Astrocyte of the spinal cord (primary cell): Measurements from ENCODE around the gene CCNE1.
"Not testable (repeated sequence)": the region's sequence is repeated elsewhere in the genome, so short reads cannot be mapped to it uniquely, and the experiment has no call there.

Source experiments
- DNase-seq: peaks from one replicate; pipeline ENCODE4 v3.0.0; 2011; ENCODE audit warnings: low read depth, low spot score
- H3K4me3 ChIP-seq: 2 replicates; pipeline ENCODE4 v1.5.1; 2011; ENCODE audit warnings: low read depth, mild to moderate bottlenecking, low read length, moderate library complexity
- in situ Hi-C: cut with HindIII; loops from 2 replicates; pipeline ENCODE4 v1.10.0; 2017; ENCODE audit warnings: low sequenced_read_pairs
- TF ChIP-seq, protein P1 (sequence below): IDR thresholded peaks from 2 replicates; pipeline ENCODE4 v1.5.1; 2012; ENCODE audit warnings: low read depth, mild to moderate bottlenecking, low read length, inconsistent platforms

Gene CCNE1

DNA sequence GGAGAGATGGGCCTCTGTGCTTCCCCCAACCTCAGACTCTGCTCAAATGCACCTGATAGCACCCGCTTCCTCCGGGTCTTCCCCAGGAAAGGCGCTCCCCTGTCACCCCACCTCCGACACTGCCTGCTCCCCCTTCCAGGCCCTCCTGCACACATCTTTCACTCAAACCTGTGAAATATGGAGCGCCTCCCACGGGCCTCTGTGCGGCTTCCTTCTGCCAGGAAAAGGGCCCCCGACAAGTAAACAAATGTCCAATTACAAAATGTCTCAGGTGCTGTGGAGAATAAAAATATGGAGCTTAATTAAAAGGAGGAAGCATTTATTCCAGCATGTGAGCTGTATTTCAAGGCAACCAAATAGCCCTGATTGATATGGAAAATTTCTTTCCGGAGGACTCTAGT, 15.6 kb upstream of the CCNE1 start:
- in situ Hi-C loops, result no loop called here
- DNase-seq, result no peak
- TF ChIP-seq, protein P1, sequence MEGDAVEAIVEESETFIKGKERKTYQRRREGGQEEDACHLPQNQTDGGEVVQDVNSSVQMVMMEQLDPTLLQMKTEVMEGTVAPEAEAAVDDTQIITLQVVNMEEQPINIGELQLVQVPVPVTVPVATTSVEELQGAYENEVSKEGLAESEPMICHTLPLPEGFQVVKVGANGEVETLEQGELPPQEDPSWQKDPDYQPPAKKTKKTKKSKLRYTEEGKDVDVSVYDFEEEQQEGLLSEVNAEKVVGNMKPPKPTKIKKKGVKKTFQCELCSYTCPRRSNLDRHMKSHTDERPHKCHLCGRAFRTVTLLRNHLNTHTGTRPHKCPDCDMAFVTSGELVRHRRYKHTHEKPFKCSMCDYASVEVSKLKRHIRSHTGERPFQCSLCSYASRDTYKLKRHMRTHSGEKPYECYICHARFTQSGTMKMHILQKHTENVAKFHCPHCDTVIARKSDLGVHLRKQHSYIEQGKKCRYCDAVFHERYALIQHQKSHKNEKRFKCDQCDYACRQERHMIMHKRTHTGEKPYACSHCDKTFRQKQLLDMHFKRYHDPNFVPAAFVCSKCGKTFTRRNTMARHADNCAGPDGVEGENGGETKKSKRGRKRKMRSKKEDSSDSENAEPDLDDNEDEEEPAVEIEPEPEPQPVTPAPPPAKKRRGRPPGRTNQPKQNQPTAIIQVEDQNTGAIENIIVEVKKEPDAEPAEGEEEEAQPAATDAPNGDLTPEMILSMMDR, result no peak
- no peak overlapping the region for H3K4me3 ChIP-seq

DNA sequence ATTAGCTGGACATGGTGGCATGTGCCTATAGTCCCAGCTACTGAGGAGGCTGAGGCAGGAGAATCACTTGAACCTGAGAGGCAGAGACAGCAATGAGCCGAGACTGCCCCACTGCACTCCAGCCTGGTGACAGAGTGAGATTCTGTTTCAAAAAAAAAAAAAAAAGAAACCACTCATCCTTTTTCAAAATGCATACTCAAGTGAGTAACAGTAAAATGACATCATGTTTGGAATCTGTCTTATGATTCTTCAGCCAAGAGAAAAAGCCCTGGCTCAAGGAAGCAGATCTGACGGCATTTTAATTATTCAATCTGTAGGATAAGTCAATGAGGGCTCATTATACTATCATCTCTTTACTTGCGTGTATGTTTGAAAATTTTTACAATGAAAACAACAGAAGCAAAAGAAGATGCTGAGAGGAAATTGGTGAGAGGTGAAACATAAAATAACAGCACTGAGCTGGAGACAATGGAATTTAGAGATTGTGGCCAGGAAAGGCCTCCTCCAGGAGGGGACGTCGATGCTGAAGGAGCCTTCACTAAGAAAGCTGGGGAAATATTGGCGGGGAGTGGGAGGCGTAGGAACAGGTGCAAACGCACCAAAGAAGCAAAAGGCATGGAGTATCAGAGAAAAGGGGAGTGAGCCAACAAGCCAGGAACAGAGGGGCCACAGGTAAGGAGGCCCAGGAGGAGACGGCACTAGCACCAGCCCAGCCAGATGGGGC, 12.9 kb upstream of the CCNE1 start:
- in situ Hi-C loops, result no loop called here
- DNase-seq, result no peak
- H3K4me3 ChIP-seq, result no peak overlapping the region
- TF ChIP-seq, protein P1, result no peak

DNA sequence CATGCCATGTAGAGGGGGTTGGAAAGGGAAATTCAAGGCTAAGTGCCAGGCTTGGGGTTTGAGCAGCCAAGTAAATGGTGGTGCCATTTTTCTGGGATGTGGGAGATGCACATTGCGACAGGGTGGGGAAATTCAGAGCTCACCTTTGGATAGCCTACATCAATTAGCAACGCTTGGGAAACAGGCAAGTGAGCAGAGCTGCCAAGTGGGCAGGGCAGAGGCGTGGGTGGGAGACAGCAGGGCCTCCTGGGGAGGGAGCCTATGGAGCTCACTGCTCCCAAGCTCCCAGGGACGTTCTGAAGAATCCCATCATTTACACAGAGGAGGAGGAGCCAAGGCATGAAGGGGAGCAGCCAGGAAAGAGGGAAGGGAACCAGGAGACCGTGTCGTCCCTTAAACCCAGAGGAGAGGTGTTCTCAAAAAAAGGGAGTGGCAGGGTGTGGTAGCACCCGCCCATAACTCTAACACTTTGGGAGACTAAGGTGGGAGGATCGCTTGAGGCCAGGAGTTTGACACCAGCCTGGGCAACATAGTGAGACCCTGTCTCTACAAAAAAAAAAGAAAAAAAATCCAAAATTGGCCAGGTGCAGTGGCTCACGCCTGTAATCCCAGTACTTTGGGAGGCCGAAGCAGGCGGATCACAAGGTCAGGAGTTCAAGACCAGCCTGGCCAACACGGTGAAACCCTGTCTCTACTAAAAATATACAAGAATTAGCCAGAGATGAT, 11.5 kb upstream of the CCNE1 start:
- TF ChIP-seq, protein P1, result no peak
- H3K4me3 ChIP-seq, result no peak overlapping the region
- in situ Hi-C loops, result no loop called here
- DNase-seq, result no peak

DNA sequence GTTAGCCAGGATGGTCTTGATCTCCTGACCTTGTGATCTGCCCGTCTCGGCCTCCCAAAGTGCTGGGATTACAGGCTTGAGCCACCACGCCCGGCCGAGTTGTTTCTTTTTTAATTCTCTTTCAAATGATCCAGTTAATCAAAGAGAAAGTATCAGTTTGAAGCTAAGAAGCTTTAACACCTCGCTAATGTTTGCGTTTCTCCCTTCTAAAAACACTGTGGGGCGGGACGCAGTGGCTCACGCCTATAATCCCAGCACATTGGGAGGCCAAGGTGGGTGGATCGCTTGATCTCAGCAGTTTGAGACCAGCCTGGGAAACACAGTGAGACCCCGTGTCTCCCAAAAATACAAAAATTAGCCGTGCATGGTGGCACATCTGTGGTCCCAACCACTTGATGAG, 7.8 kb upstream of the CCNE1 start:
- DNase-seq, H3K4me3 ChIP-seq, in situ Hi-C loops: not testable (repeated sequence)

DNA sequence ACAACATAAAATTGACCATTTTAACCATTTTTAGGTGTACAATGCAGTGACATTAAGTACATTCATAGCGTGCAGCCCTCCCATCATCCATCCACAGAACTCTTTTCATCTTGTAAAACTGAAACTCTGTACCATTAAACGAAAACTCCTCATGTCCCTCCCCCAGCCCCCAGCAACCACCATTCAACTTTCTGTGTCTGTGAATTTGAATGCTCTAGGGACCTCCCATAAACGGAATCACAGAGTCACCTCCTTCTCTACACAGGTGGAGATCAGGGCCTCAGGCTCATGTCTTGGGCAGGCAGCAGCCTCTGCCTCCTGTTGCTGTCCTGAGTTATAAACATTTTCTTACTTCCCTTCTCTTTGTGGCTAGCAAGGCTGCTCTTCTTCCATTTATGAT, 7.3 kb upstream of the CCNE1 start:
- H3K4me3 ChIP-seq, result no peak overlapping the region
- no peak for DNase-seq
- in situ Hi-C loops, result no loop called here
- TF ChIP-seq, protein P1, result no peak

DNA sequence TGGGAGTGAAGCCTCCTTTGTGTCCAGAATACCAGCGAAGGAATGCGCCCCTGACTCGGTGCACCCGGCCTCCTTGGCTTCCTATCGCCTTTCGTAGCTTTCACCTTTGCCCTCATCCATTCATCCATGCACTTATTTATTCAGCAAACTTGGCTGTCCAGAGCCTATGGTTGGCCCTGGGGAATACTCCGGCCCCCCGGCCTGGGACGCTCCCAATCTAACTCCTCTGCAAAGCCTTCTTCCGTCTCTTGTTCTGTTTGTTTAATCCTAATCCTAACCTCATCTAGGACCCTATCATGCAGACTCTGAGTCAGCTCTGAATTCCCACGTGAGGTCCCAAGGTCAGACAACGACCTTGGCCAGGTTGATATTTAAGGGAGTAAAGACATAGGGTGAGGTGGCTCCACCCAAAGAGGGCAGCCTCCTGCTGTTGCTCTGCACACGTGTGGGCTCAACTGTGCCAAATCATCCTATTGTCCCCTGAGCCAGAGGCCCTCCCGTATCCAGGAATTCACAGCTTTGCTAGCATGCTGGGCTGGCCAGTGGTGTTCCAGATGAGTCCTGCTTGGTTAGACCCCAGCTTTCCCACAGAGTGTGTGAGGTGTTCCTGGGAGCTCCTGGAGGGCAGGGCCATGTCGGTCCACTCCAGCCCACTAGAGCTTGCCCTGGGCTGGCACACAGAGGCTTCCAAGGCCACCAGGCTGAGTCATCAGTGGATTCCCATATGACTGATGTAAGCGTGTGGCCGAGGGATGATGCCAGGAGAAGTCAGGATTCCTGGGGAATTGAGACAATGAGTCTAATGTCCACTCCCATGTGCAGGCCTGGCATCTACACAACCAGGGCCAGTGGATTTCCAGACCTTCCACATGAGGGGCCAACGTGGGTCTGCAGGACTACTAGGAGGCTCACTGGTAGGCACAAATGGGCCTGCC, 6.5 kb upstream of the CCNE1 start:
- no peak for DNase-seq
- in situ Hi-C loops, result no loop called here
- TF ChIP-seq, protein P1, result no peak
- H3K4me3 ChIP-seq, result no peak overlapping the region
